ENCODE data around the gene LRMDA. TPM values are rescaled to one million over a fixed set of nuclear protein-coding genes. Genes with fewer than 3 reads are reported as not detected.

The LRMDA gene
- total and polyA plus RNA-seq, 7 donors = 2.8 to 22.2 (median 9.0) TPM

DNA sequence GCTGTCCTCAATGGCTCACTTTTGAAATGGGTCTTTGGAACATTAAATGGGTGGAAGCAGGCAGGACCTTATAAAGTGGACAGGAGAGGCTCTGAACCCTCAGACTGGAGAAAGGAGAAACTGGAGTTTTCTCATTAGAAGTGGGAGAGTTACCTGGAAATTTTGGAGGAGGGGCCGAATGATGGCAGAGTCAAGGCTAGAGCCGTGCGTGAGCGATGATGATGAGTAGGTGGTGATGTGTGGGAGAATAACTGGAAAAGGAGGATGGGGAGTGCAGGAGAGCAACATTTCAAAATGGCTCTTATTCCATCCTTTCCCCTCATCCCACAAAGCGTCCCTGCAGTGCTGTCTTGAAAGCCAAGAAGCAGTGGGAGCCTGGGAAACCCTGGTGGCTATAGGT is 274.0 kb downstream of the LRMDA start:
- no peak overlapping the region for H3K27ac ChIP-seq
- no peaks in the 10 kb centered on the region for H3K36me3 ChIP-seq
- TF ChIP-seq POLR2A (IDR thresholded peaks at IDR 0.05) (no peak), POLR2AphosphoS5 (IDR thresholded peaks at IDR 0.05) (no peak), EP300 (IDR thresholded peaks at IDR 0.05) (no peak)
- TF ChIP-seq, protein P1, sequence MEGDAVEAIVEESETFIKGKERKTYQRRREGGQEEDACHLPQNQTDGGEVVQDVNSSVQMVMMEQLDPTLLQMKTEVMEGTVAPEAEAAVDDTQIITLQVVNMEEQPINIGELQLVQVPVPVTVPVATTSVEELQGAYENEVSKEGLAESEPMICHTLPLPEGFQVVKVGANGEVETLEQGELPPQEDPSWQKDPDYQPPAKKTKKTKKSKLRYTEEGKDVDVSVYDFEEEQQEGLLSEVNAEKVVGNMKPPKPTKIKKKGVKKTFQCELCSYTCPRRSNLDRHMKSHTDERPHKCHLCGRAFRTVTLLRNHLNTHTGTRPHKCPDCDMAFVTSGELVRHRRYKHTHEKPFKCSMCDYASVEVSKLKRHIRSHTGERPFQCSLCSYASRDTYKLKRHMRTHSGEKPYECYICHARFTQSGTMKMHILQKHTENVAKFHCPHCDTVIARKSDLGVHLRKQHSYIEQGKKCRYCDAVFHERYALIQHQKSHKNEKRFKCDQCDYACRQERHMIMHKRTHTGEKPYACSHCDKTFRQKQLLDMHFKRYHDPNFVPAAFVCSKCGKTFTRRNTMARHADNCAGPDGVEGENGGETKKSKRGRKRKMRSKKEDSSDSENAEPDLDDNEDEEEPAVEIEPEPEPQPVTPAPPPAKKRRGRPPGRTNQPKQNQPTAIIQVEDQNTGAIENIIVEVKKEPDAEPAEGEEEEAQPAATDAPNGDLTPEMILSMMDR (IDR thresholded peaks at IDR 0.05) = no peak
- H3K4me1 ChIP-seq = peaks cover 0 to 18% (median 15%) of the 10 kb centered on the region in 4 donors
- no peaks in the 10 kb centered on the region for H3K27me3 ChIP-seq
- intact Hi-C loops (cut with DNase I) = no loop called here
- no peak for DNase-seq
- no peaks in the 10 kb centered on the region for H3K9me3 ChIP-seq
- 96 to 97% methylated on average over 5 of the region's 5 CpGs for WGBS, 2 donors
- no peak overlapping the region for H3K4me3 ChIP-seq

DNA sequence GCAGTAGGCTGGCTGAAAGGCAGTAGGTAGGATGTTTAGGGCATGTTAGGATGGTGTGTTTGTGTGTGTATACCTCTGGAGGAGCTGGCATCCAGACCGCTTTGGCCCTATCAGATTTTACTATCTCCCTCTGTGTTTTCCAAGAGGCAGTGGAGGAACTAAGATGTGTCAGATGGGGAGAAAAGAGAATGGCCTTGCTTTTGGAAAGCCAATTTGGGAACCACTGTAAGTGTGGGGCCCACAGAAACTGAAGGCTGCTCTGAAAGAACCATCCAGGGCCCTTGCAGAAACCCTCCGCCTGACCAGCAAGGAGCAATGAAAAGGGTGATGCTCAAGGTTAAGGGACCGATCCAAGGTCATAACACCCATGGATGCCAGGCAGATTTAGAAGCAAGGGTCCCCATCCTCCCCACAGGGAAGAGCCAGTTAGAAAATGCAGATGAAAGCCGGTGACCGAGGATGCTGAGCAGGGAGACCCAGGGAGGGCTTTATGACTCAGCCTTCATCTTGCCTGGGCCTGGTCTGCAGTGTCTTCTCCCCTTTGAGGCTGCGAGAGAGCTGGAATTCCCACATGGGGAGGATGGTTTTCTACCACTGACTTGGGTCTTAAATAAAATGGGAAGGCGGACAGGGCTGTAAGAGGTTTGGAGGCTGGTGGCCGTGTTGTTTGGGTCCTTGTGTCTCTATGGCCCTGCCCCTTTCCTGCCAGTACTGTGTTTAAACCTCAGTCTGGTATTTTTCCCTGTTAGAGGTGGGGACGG is 275.8 kb downstream of the LRMDA start:
- Histone ChIP-seq H3K36me3 (no peaks in the 10 kb centered on the region), H3K27ac (peak overlapping the region in 1 of 4 donors; percentile 65), H3K4me1 (peaks cover 0 to 18% (median 15%) of the 10 kb centered on the region in 4 donors), H3K27me3 (no peaks in the 10 kb centered on the region), H3K4me3 (no peak overlapping the region), H3K9me3 (no peaks in the 10 kb centered on the region)
- no peak for DNase-seq
- intact Hi-C loops (cut with DNase I) = no loop called here
- WGBS, 2 donors = 87 to 95% methylated on average over 9 of the region's 9 CpGs
- TF ChIP-seq POLR2AphosphoS5 (IDR thresholded peaks at IDR 0.05) (no peak), EP300 (IDR thresholded peaks at IDR 0.05) (no peak), POLR2A (IDR thresholded peaks at IDR 0.05) (no peak)
- TF ChIP-seq, protein P1 (IDR thresholded peaks at IDR 0.05) = no peak

DNA sequence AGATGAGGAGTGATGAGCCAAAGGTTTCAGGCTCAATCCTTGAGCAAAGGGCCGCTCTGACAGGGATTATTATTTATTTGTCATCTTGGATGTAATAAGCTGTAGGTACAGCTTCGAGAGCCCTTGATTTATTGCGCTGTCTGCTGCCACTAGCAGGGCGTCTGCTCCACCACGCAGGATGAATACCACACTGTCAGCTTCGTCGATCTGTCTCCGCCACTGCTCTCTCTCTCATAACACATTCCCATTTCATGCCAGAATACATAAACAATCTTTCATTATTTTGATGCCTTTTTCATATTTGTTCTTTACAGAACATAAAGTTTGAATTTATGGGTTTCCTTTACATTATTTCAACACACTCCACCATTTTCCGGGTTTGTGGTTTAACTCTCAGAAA is 276.6 kb downstream of the LRMDA start:
- Histone ChIP-seq H3K36me3 (no peaks in the 10 kb centered on the region), H3K9me3 (no peaks in the 10 kb centered on the region), H3K27ac (peak overlapping the region in 1 of 4 donors; percentile 65), H3K4me1 (peaks cover 0 to 18% (median 15%) of the 10 kb centered on the region in 4 donors), H3K27me3 (no peaks in the 10 kb centered on the region), H3K4me3 (no peak overlapping the region)
- WGBS, 2 donors = 50 to 85% methylated on average over 9 of the region's 9 CpGs
- TF ChIP-seq POLR2A (IDR thresholded peaks at IDR 0.05) (no peak), EP300 (IDR thresholded peaks at IDR 0.05) (no peak), POLR2AphosphoS5 (IDR thresholded peaks at IDR 0.05) (peak in 2 of 4 donors; percentile 42 to 55)
- TF ChIP-seq, protein P1 (IDR thresholded peaks at IDR 0.05) = no peak
- intact Hi-C loops (cut with DNase I) = no loop called here
- DNase-seq = no peak

DNA sequence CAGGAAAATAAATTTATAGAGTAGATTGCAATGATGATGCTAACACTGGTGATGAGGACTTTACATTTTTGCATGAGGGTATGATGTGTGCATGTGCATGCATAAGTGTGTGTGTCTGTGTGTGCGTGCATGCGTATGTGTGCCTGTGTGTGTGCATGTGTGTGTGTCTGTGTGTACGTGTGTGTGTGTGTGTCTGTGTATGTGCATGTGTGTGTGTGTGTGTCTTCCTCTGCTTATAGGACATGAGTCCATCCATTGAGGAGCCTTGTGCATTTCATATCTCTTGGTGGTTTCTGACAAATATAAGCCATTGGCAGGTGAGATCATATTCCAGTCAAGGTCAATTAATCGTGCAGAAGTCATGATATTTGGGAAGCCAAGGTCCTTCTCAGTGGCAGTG is 277.8 kb downstream of the LRMDA start:
- TF ChIP-seq, protein P1 (IDR thresholded peaks at IDR 0.05) = no peak
- TF ChIP-seq EP300 (IDR thresholded peaks at IDR 0.05) = no peak
- TF ChIP-seq POLR2AphosphoS5 (IDR thresholded peaks at IDR 0.05) = no peak
- TF ChIP-seq POLR2A (IDR thresholded peaks at IDR 0.05) = no peak
- WGBS, 2 donors = 80 to 87% methylated on average over 4 of the region's 4 CpGs
- no peaks in the 10 kb centered on the region for H3K36me3 ChIP-seq
- no peak for DNase-seq
- intact Hi-C loops (cut with DNase I) = no loop called here
- no peaks in the 10 kb centered on the region for H3K27me3 ChIP-seq
- peaks cover 0 to 18% (median 15%) of the 10 kb centered on the region in 4 donors for H3K4me1 ChIP-seq
- H3K9me3 ChIP-seq = no peaks in the 10 kb centered on the region
- no peak overlapping the region for H3K4me3 ChIP-seq
- H3K27ac ChIP-seq = no peak overlapping the region

All from sigmoid colon (tissue), 7 donors.